Choroid plexus epithelial cell (primary cell): ENCODE measurements around the gene MTCL3.

Source experiments
- DNase-seq: peaks from one replicate; pipeline ENCODE4 v3.0.0-alpha.2; 2010; ENCODE audit warnings: low read depth
- H3K4me3 ChIP-seq: 2 replicates; pipeline ENCODE4 v1.5.1; 2011; ENCODE audit warnings: low read depth, mild to moderate bottlenecking, control low read depth, low read length, moderate library complexity
- TF ChIP-seq, protein P1 (sequence below): conservative IDR thresholded peaks from 2 replicates; pipeline ENCODE4 v1.5.1; 2011; ENCODE audit warnings: low read depth, mild to moderate bottlenecking, control low read depth, inconsistent platforms, low read length, moderate library complexity

MTCL3 gene

DNA sequence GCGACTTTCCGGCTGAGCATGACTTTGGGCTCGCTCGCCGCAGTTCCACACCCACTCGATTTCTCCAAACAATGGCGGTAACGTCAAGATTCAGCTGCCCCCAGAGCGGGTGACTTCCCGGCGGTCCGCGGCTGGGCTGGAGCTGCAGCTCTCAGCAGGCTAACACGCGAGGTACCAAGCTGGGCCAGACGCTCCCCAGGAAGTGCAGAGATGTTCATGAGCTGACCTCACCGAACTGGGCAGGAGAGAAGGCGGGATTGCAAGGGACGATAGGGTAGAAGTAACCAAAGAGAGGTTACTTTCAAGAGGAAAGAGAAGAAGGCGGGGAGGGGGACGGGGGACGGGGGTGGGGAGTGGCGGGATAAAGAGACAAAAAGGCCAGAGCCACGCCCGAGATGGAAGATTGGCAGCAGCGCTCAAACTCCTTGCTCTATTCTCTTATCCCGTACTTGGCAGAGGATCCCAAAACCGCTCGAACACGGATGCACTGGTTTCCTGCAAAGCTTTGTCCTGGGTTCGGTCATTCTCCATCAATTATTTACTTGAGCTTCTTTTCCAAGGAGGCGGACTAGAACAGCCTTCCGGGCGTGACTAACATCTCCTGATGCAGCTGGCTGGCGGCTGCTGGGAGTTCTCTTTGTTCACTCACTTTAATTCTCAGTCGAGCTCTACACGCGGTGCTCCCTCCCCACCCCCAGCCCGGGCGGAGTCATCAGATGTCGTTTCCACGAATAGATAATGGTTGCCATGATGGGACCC is at the start of gene MTCL3:
Gene MTCL3 (minus strand): TSS at position 626 of the 759 bp plus-strand sequence.
- DNase-seq: peak; percentile 72
- TF ChIP-seq, protein P1, sequence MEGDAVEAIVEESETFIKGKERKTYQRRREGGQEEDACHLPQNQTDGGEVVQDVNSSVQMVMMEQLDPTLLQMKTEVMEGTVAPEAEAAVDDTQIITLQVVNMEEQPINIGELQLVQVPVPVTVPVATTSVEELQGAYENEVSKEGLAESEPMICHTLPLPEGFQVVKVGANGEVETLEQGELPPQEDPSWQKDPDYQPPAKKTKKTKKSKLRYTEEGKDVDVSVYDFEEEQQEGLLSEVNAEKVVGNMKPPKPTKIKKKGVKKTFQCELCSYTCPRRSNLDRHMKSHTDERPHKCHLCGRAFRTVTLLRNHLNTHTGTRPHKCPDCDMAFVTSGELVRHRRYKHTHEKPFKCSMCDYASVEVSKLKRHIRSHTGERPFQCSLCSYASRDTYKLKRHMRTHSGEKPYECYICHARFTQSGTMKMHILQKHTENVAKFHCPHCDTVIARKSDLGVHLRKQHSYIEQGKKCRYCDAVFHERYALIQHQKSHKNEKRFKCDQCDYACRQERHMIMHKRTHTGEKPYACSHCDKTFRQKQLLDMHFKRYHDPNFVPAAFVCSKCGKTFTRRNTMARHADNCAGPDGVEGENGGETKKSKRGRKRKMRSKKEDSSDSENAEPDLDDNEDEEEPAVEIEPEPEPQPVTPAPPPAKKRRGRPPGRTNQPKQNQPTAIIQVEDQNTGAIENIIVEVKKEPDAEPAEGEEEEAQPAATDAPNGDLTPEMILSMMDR: no peak
- H3K4me3 ChIP-seq: peak within 1 kb of the TSS; percentile 59

DNA sequence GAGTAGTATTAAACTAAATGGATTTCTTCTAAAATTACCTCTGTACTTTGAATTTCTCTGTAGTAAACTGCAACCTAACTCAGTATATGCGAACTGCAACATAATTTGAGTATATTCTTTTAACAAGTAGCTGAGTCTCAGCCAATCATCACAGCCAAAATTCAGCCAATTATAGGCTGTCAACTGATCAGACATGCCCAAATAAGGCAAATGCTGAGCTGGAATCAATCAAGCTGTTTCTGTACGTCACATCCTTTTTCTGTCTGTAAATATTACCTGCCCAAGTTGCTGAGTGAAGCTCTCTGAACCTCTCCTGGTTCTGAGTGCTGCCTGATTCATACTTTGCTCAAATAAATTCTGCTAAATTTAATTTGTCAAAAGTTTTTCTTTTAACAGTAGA is 48.3 kb upstream of the MTCL3 start:
- H3K4me3 ChIP-seq: no peak overlapping the region
- TF ChIP-seq, protein P1: no peak

DNA sequence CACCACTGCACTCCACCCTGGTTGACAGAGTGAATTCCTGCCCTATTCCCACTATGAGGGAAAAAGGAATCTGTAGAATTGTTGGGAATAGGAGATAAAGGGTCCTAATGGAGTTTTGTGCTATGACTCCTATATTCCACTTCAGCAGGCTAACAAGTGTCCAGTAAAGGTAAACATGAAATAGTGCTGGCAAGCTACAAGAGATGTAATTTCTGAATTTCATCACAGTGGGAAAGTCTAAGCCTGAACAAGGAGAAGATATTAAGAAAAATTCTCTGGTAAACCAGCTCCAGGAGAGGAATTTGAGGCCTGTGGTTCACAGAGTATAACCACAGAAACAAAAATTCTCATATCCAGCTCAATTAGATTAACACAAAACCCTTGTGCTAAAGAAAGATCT is 47.5 kb upstream of the MTCL3 start:
- DNase-seq: peak; percentile 37
- TF ChIP-seq, protein P1: no peak
- no peak overlapping the region for H3K4me3 ChIP-seq

More for the DNA sequence above, 48.3 kb upstream of the MTCL3 start:
- DNase-seq: no peak

DNA sequence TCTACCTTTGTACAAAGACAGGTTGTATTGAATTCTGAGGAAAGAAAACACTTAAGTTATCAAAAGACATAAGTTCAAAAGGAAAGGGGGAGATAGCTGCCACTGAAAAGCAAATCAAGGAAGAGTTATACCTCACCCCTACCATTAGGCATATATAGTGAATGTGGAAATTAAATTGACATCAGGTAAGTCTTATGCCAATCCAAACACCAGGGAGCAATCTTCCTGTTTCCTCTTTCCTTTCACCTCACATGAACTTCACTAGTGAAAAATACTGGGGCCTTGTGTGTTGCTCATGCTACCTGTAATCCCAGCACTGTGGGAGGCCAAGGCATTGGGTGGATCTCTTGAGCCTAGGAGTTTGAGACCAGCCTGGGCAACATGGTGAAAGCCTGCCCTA is 47.0 kb upstream of the MTCL3 start:
- no peak for DNase-seq
- H3K4me3 ChIP-seq: no peak overlapping the region
- TF ChIP-seq, protein P1: no peak

DNA sequence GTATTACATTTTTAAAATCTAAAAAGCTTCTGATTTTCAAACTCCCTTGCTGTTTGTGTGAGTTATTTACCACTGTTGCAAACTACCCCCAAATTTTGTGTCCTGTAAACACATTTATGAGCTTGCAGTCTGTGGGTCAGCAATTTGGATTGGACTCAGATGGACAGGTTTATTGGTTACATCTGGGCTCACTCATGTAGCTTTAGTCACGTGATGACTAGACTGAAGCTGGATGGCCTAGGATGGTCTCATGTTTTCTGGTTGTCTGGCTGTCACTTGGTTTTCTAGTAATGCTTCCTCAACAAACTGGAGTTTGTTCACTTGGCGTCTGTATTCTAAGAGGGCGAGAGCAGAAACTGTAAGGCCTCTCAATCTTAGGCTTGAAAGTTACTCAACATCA is 45.6 kb upstream of the MTCL3 start:
- TF ChIP-seq, protein P1: no peak
- no peak overlapping the region for H3K4me3 ChIP-seq
- no peak for DNase-seq

DNA sequence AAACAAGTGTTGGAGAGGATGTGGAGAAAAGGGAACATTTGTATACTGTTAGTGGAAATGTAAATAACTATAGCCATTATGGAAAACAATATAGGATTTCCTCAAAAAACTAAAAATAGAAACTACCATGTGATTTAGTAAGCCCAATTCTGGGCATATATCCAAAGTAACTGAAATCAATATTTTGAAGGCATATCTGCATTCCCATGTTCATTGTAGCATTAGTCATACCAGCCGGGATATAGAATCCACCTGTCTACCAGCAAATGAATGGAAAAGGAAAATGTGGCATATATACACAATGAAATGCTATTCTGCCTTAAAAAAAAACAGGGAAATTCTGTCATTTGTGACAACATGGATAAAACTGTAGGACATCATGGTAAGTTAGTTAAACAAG is 42.5 kb upstream of the MTCL3 start:
- peak; percentile 44 for DNase-seq
- TF ChIP-seq, protein P1: no peak
- no peak overlapping the region for H3K4me3 ChIP-seq

DNA sequence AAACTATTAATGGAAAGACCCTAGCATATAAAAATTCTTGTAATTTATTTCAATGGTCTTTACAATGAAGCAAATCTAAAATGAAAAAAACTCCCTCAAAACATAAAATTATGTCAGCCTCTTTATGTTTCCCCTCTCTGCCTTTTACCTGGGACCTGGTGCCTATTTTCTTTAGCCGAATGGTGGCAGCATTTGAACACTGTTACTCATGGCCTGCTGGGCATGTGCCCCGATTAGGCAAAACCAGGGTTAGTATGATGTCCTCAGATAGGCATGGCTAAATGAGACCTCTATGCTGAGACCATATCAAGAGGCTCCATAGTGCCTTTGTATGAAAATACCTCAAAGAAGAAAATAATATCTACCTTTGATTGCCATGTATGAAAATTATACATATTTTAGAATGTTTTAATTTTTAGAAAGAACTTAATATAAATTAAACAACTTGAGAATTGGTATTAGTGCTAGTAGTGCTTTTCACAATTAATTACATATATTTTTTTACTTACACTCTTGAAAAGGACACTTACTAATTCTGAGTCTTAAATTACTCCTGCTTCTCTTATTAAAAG is 35.4 kb upstream of the MTCL3 start:
- TF ChIP-seq, protein P1: peak; percentile 66
- H3K4me3 ChIP-seq: no peak overlapping the region
- peak; percentile 57 for DNase-seq
